Left lung (tissue), 10 donors: Measurements from ENCODE around the gene MAS1. TPM values are rescaled to one million over a fixed set of nuclear protein-coding genes. Genes with fewer than 3 reads are reported as not detected.

Experiments
- ATAC-seq: fragments of 200-7000 bp; cut with Tn5 transposase; one replicate; pipeline ENCODE4 v1.9.1; 2020; ENCODE audit warnings: moderate library complexity
- DNase-seq, 4 donors: peaks; one replicate each; pipeline ENCODE4 v3.0.0-alpha.2; 2013 to 2020
- H3K27ac ChIP-seq, 2 donors: fragments of 200-600 bp; sonication (generic) in 1 of 2; one replicate each; pipeline versions ENCODE4 v1.5.0 to v1.8.0; 2020 to 2021
- H3K27me3 ChIP-seq, 2 donors: fragments of 200-600 bp; sonication (generic) in 1 of 2; one replicate each; pipeline versions ENCODE4 v1.5.0 to v1.8.0; 2020 to 2021
- H3K36me3 ChIP-seq, 2 donors: fragments of 200-600 bp; sonication (generic) in 1 of 2; one replicate each; pipeline versions ENCODE4 v1.5.0 to v1.8.0; 2020 to 2021
- H3K4me1 ChIP-seq, 2 donors: fragments of 200-600 bp; one replicate each; pipeline ENCODE4 v1.8.0; 2021
- H3K4me3 ChIP-seq, 2 donors: fragments of 200-600 bp; sonication (generic) in 1 of 2; one replicate each; pipeline versions ENCODE4 v1.5.0 to v1.8.0; 2020 to 2021; ENCODE audit warnings: mild to moderate bottlenecking in 1 of 2
- H3K9me3 ChIP-seq, 2 donors: fragments of 200-600 bp; sonication (generic) in 1 of 2; one replicate each; pipeline versions ENCODE4 v1.5.0 to v1.8.0; 2020 to 2021
- CTCF ChIP-seq, 2 donors: fragments of 200-600 bp; sonication (generic) in 1 of 2; IDR thresholded peaks; one replicate each; pipeline versions ENCODE4 v1.5.0 to v1.8.0; 2021; ENCODE audit warnings: antibody characterized with exemption in 2 of 2
- intact Hi-C, 2 donors: fragments of 100-400 bp; cut with DNase I; formaldehyde crosslinking; loops; one replicate each; pipeline versions ENCODE4 v1.11.2 to v1.14.2; 2022
- polyA plus RNA-seq, 6 donors: library from polyadenylated mRNA; unstranded; fragments of 120-200 nt; gene quantifications; one replicate each; pipeline ENCODE4 v1.2.1, GENCODE V29; 2013; ENCODE audit not compliant: insufficient read length in 6 of 6
- total RNA-seq, 2 donors: library from RNA; stranded (reverse); fragmentation: NEBNext Ultra II Directional; extraction: Animal tissue kit (Norgen Biotek cat#: 25700); gene quantifications; one replicate each; pipeline ENCODE4 v1.2.1, GENCODE V29; 2021
- donor health status: DM: no; HTN: yes; CAD: no.
- donor health status: DM: no; HTN: no; CAD: no.

The MAS1 gene
- total and polyA plus RNA-seq, 8 donors, result 0.02 to 0.07 (median 0.04) TPM; not detected in 1

GRCh38 chr6:159906400-159906799 is 15.6 kb downstream of the MAS1 start:
- Histone ChIP-seq H3K4me3 (no peak overlapping the region), H3K27me3 (peaks cover 0 to 17% of the 10 kb centered on the region in 2 donors), H3K9me3 (no peaks in the 10 kb centered on the region), H3K27ac (no peak overlapping the region), H3K36me3 (no peaks in the 10 kb centered on the region), H3K4me1 (no peaks in the 10 kb centered on the region)
- no peak for ATAC-seq
- no peak for TF ChIP-seq CTCF (IDR thresholded peaks at IDR 0.05)
- intact Hi-C loops, result no loop called here
- DNase-seq, result no peak

GRCh38 chr6:159908535-159908934 is 17.7 kb downstream of the MAS1 start:
- no peak for DNase-seq
- H3K4me3 ChIP-seq, result no peak overlapping the region
- peaks cover 0 to 23% of the 10 kb centered on the region in 2 donors for H3K27me3 ChIP-seq
- no peaks in the 10 kb centered on the region for H3K4me1 ChIP-seq
- no peaks in the 10 kb centered on the region for H3K36me3 ChIP-seq
- intact Hi-C loops, result no loop called here
- no peak for TF ChIP-seq CTCF (IDR thresholded peaks at IDR 0.05)
- H3K27ac ChIP-seq, result no peak overlapping the region
- no peak for ATAC-seq
- H3K9me3 ChIP-seq, result no peaks in the 10 kb centered on the region

GRCh38 chr6:159908979-159909378 is 18.2 kb downstream of the MAS1 start:
- intact Hi-C loops, result no loop called here
- H3K27me3 ChIP-seq, result peaks cover 0 to 23% of the 10 kb centered on the region in 2 donors
- no peak overlapping the region for H3K27ac ChIP-seq
- no peak for DNase-seq
- H3K4me3 ChIP-seq, result no peak overlapping the region
- no peaks in the 10 kb centered on the region for H3K4me1 ChIP-seq
- H3K9me3 ChIP-seq, result no peaks in the 10 kb centered on the region
- no peak for ATAC-seq
- no peaks in the 10 kb centered on the region for H3K36me3 ChIP-seq
- TF ChIP-seq CTCF (IDR thresholded peaks at IDR 0.05), result no peak

- Histone ChIP-seq H3K4me3 (no peak overlapping the region), H3K27ac (no peak overlapping the region), H3K36me3 (no peaks in the 10 kb centered on the region), H3K9me3 (no peaks in the 10 kb centered on the region), H3K4me1 (no peaks in the 10 kb centered on the region), H3K27me3 (peaks cover 0 to 23% of the 10 kb centered on the region in 2 donors)
- DNase-seq, result no peak
- intact Hi-C loops, result no loop called here
- no peak for ATAC-seq
- no peak for TF ChIP-seq CTCF (IDR thresholded peaks at IDR 0.05)
Observed at GRCh38 chr6:159910342-159910741, 19.6 kb downstream of the MAS1 start.

GRCh38 chr6:159913375-159913774 is 22.6 kb downstream of the MAS1 start:
- Histone ChIP-seq H3K36me3 (no peaks in the 10 kb centered on the region), H3K4me3 (no peak overlapping the region), H3K4me1 (no peaks in the 10 kb centered on the region), H3K9me3 (no peaks in the 10 kb centered on the region), H3K27me3 (peaks cover 0 to 23% of the 10 kb centered on the region in 2 donors), H3K27ac (no peak overlapping the region)
- DNase-seq (no peak), ATAC-seq (no peak)
- no peak for TF ChIP-seq CTCF (IDR thresholded peaks at IDR 0.05)
- intact Hi-C loops, result no loop called here
